Mesenteric fat pad (tissue), 1 donor: ENCODE measurements around the gene WDPCP. TPM values are rescaled to one million over a fixed set of nuclear protein-coding genes. Genes with fewer than 3 reads are reported as not detected.
"Not testable (repeated sequence)": the region's sequence is repeated elsewhere in the genome, so short reads cannot be mapped to it uniquely, and the experiment has no call there.

Source experiments
- DNase-seq: peaks from one replicate; pipeline ENCODE4 v3.0.0-alpha.2; 2020; ENCODE audit warnings: low spot score
- total RNA-seq: library from RNA; stranded (reverse); fragmentation: NEBNext Ultra II Directional; extraction: Animal tissue kit (Norgen Biotek cat#: 25700); gene quantifications from one replicate; pipeline ENCODE4 v1.2.1, GENCODE V29; 2021
- donor health status: DM: yes; HTN: yes; CAD: no.

WDPCP gene
- total RNA-seq, 1 donor from 2014 or later: 16.9 TPM

GRCh38 chr2:63544017-63544627 lies 44.2 kb downstream of the WDPCP start:
- no peak for DNase-seq

- no peak for DNase-seq
Observed at GRCh38 chr2:63539416-63540162, 48.7 kb downstream of the WDPCP start.

- DNase-seq: no peak
Observed at GRCh38 chr2:63538390-63538789, 49.9 kb downstream of the WDPCP start.

GRCh38 chr2:63537306-63537705 lies 51.0 kb downstream of the WDPCP start:
- DNase-seq: no peak

- DNase-seq: no peak
Observed at GRCh38 chr2:63530704-63531279, 57.5 kb downstream of the WDPCP start.

GRCh38 chr2:63525905-63526304 lies 62.4 kb downstream of the WDPCP start:
- DNase-seq: no peak

- DNase-seq: no peak
Observed at GRCh38 chr2:63522950-63523349, 65.3 kb downstream of the WDPCP start.

GRCh38 chr2:63520793-63521192 lies 67.5 kb downstream of the WDPCP start:
- no peak for DNase-seq

GRCh38 chr2:63514781-63515180 lies 73.5 kb downstream of the WDPCP start:
- no peak for DNase-seq

- no peak for DNase-seq
Observed at GRCh38 chr2:63514237-63514716, 74.0 kb downstream of the WDPCP start.

GRCh38 chr2:63506320-63506719 lies 82.0 kb downstream of the WDPCP start:
- DNase-seq: no peak

- no peak for DNase-seq
Observed at GRCh38 chr2:63503818-63504217, 84.5 kb downstream of the WDPCP start.

GRCh38 chr2:63500398-63500797 lies 87.9 kb downstream of the WDPCP start:
- DNase-seq: no peak

GRCh38 chr2:63497576-63497975 lies 90.7 kb downstream of the WDPCP start:
- no peak for DNase-seq

- no peak for DNase-seq
Observed at GRCh38 chr2:63494968-63495367, 93.3 kb downstream of the WDPCP start.

GRCh38 chr2:63494100-63494499 lies 94.2 kb downstream of the WDPCP start:
- no peak for DNase-seq

GRCh38 chr2:63488118-63488713 lies 100.1 kb downstream of the WDPCP start:
- DNase-seq: no peak

GRCh38 chr2:63486861-63487290 lies 101.4 kb downstream of the WDPCP start:
- no peak for DNase-seq

GRCh38 chr2:63484901-63485300 lies 103.4 kb downstream of the WDPCP start:
- no peak for DNase-seq

GRCh38 chr2:63484481-63484880 lies 103.8 kb downstream of the WDPCP start:
- no peak for DNase-seq

GRCh38 chr2:63477686-63478085 lies 110.6 kb downstream of the WDPCP start:
- no peak for DNase-seq

GRCh38 chr2:63469313-63469712 lies 119.0 kb downstream of the WDPCP start:
- DNase-seq: not testable (repeated sequence)
